Lower leg skin (tissue), 3 donors: ENCODE measurements around the gene NGEF.

Experiments
- CTCF ChIP-seq, 3 donors: fragments of 450-650 bp; IDR thresholded peaks; one replicate each; pipeline ENCODE4 v1.5.1; 2016; ENCODE audit warnings: antibody characterized with exemption in 3 of 3, mild to moderate bottlenecking in 3 of 3, moderate library complexity in 2 of 3
- POLR2A ChIP-seq, 2 donors: fragments of 450-650 bp; IDR thresholded peaks; one replicate each; pipeline ENCODE4 v1.6.1; 2016 to 2017; ENCODE audit warnings: antibody characterized with exemption in 2 of 2, mild to moderate bottlenecking in 1 of 2, moderate library complexity in 1 of 2

- no peak for TF ChIP-seq CTCF (IDR thresholded peaks at IDR 0.05)
- TF ChIP-seq POLR2A (IDR thresholded peaks at IDR 0.05): no peak
Measured at GRCh38 chr2:233015019-233015645, 2.1 kb upstream of the NGEF start.
